ENCODE measurements around the gene CAPZB.
"Not testable (repeated sequence)": the region's sequence is repeated elsewhere in the genome, so short reads cannot be mapped to it uniquely, and the experiment has no call there.

Gene CAPZB

GRCh38 chr1:19485362-19486187, at the start of gene CAPZB:
Gene CAPZB, minus strand, starts transcription at chr1:19485539. Its CDS starts 101 bp downstream, at chr1:19485438.
- DNase-seq: peak; percentile 47

DNA sequence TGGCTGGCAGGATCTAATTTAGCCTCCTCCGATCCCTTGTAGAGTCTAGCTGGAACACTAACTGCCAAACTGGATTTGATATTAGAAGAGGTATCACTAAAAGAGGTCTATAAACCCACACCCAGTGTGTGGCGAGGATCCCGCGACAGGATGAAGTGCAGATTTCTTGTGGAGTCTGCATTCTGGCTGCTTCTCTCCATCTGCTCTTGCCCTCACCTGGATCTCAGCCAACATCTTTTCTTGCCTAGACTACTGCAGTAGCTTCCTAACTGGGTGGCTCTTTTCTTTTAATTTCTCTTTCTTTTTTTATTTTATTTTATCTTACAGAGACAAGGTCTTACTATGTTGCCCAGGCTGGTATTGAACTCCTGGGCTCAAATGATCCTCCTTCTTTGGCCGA, 48.9 kb upstream of the CAPZB start:
- DNase-seq: no peak

GRCh38 chr1:19533626-19534025, 48.3 kb upstream of the CAPZB start:
- DNase-seq: no peak

DNA sequence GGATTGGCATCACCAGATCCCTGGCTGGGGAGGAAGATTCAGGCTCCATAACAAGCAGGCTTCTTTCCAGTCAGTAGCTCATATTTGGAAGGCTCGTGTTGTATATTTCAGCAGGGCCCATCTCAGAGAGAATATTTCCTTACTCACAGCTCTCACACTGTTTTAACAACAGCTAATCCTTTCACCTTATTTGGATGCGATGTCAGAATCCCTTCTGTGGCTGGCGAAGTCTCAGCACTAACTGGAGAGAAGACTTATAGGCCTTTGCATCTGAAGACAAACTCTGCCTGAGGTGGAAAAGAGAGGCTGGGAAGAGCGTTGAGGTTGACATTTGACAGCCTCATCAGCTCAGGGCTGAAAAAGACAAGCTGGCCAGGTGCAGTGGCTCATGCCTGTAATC, 47.2 kb upstream of the CAPZB start:
- DNase-seq: no peak

- DNase-seq: no peak
These were observed 44.3 kb upstream of the CAPZB start for GRCh38 chr1:19529664-19530063.

DNA sequence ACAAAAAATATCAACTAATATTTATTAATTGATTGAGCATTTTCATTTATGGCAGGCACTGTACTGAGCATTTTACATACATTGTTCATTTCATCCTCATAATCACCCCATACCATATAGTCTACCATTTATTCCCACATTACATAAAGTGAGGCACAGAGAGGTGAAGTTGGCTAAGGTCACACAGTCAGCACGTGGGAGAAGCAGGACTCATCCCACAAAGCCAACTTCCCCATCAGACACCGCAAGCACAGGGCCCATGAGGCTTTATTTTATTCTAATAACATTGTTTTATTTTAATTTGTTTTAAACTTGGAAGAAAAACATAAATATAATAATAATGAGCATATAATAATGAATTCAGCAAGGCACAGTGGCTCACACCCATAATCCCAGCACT, 43.1 kb upstream of the CAPZB start:
- no peak for DNase-seq

DNA sequence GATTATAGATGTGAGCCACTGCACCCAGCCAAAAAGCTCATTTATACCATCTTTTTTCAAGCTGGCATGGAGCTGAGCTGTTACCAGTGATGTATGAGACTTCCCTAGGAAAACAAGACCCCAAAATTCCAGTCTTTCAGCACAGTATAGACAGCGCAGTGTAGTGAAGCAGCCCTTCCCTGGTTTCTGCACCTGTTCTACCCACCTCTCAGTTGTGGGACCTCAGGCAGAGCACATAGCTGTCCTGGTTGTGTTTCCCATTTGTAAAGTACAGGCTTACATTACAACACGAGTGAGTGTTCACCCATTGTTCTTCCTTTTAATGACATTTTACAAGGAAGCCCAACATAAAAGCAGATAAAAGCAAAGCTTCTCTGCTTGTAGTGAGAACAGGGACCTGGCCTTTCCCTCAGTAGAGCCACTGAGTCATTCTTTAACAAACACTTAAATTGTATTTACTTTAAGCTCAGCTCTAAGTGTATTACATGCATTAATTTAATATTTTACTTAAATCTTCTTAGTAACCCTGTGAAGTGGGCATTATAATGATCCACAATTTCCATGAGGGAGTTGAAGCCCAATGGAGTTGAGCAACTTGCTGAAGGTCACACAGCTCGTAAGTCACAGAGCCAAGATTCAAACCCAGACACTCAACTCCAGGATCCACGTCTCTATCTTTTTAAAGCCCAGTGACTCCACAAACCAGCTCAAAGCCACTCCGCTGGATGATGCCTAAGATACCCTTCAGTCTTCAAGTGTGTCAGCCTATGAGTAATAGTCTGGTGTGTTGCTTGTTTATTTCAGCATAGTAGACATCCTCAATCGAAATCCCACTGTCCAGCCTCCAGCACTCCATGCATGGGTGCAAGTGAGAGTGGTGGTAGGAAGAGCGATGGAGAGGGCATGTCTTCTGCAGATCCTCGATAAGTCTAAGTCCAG, 40.5 kb upstream of the CAPZB start:
- no peak for DNase-seq

- no peak for DNase-seq
These were observed 39.5 kb upstream of the CAPZB start for GRCh38 chr1:19524791-19525190.

- DNase-seq: not testable (repeated sequence)
These were observed 37.2 kb upstream of the CAPZB start for GRCh38 chr1:19522570-19522969.

- no peak for DNase-seq
These were observed 36.1 kb upstream of the CAPZB start for GRCh38 chr1:19521411-19521810.

DNA sequence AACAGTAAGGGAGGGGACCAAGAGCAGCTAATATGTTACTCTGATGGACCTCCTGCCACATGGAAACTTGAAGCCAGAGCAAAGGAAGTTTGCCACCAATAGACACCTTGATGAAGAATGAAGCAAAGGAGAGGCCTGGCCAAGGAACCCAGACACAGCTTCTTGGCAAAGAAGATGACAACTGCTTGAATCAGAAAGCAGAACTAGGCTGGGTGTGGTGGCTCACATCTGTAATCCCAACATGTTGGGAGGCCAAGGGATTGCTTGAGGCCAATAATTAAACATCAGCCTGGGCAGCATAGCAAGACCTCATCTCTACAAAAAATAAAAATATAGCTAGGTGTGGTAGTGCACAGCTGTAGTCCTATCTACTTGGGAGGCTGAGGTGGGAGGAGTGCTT, 31.7 kb upstream of the CAPZB start:
- no peak for DNase-seq

- no peak for DNase-seq
These were observed 29.9 kb upstream of the CAPZB start for GRCh38 chr1:19515201-19515600.

DNA sequence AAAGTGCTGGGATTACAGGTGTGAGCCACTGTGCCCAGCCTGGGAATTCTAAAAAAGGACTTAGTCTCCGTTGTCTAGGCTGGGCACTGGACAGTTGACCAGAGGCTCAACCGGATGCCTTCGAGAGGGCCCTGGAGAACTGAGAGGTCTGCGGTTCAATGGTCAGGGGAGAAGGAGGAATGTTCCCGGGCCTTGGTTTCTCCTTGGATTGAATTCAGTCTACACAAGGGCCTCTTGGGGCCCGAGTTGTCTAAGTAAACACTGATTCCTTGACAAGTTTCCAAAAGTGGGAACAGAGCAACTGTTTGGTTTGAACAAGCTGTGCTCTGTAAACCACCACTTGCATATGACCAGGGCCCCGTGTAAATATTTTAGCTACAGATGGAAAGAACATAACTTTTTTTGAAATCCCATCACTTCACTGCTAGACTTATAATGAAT, 29.1 kb upstream of the CAPZB start:
- no peak for DNase-seq

- no peak for DNase-seq
These were observed 27.2 kb upstream of the CAPZB start for GRCh38 chr1:19512545-19512944.

GRCh38 chr1:19511116-19511515, 25.8 kb upstream of the CAPZB start:
- no peak for DNase-seq

- DNase-seq: not testable (repeated sequence)
These were observed 24.3 kb upstream of the CAPZB start for GRCh38 chr1:19509647-19510046.

GRCh38 chr1:19507516-19507915, 22.2 kb upstream of the CAPZB start:
- DNase-seq: no peak

DNA sequence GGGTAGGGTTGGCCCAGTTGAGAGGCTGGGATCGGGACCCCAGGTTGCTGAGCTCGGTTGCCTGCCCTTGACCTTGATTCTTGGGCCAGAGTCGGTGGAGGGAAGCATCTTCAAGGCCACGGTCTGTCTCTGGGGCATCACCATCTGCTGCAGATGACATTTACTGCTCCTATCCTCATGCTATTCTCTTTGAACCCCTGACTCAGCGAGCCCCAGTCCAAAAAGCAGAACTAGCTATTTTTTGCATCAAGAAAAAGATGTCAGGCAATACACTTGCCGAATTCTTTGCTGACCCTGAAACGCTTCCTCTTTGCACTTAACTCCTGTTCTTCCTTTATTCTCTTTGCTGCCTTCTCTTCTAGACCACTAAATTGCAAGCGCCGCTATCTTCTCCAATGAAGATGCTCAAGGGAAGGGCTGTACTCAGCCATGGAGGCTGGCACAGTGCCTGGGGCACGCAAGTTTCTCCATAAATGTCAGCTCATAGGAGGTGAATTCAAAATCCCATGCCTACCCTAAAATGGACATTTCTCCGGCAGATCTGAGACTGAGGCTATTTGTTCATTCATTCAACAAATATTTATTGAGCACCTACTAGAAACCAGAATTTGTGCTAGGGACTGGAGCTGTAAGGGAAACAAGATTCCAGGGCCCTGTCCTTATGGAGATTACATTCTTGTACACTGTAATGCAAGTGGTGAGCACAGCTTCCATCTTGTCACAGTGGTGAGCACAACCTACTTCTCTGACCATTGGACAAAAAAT, 20.5 kb upstream of the CAPZB start:
- no peak for DNase-seq

- no peak for DNase-seq
These were observed 19.7 kb upstream of the CAPZB start for GRCh38 chr1:19504796-19505692.

DNA sequence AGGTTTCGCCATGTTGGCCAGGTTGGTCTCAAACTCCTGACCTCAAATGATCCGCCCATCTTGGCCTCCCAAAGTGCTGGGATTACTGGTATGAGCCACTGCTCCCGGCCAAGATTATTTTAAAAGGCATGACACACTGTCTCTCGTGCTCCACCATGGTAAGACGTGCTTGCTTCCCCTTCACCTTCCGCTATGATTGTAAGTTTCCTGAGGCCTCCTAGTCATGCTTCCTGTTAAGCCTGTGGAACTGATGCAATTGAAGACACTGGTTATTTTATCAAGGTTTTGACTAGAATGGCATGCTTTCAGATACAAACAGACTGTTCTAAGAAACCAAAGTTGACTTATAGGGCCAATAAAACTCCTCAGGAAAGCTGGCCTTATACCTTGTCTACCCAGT, 16.9 kb upstream of the CAPZB start:
- DNase-seq: not testable (repeated sequence)

GRCh38 chr1:19499887-19500286, 14.5 kb upstream of the CAPZB start:
- DNase-seq: not testable (repeated sequence)

- not testable (repeated sequence) for DNase-seq
These were observed 12.1 kb upstream of the CAPZB start for GRCh38 chr1:19497443-19497842.
